ENCODE measurements around the gene CCHCR1. TPM values are rescaled to one million over a fixed set of nuclear protein-coding genes. Genes with fewer than 3 reads are reported as not detected.
"Not testable (repeated sequence)": the region's sequence is repeated elsewhere in the genome, so short reads cannot be mapped to it uniquely, and the experiment has no call there.

The CCHCR1 gene
- total and polyA plus RNA-seq, 2 experiments from 2014 or later, result 19.8 to 46.7 TPM

GRCh38 chr6:31169858-31170599 is 12.4 kb upstream of the CCHCR1 start:
- DNase-seq (ENCODE audit: low spot score); ATAC-seq; H3K9me2 ChIP-seq (ENCODE audit: insufficient read depth); H3K9me3 Mint-ChIP-seq; H3K27me3 ChIP-seq (ENCODE audit: insufficient read depth); H2AFZ ChIP-seq: not testable (repeated sequence)
- peak overlapping the region; percentile 95 for H3K4me3 Mint-ChIP-seq
- peaks cover 22% of the 10 kb centered on the region for H3K36me3 ChIP-seq (ENCODE audit: insufficient read depth)
- peak overlapping the region; percentile 100 for H3K27ac ChIP-seq (ENCODE audit: low read depth)
- peak overlapping the region; percentile 92 for H3K27ac Mint-ChIP-seq
- peaks cover 79% of the 10 kb centered on the region for H3K79me2 ChIP-seq (replicated peaks; ENCODE audit: insufficient read depth)
- TF ChIP-seq POLR2AphosphoS5 (IDR thresholded peaks at IDR 0.05; ENCODE audit: low read depth), result 0 out of 2 replicates have a peak, but pooled peaks have one; percentile 1
- 0 out of 4 replicates have a peak, but pooled peaks of 1 of the 2 experiments have one; percentile 2 for TF ChIP-seq CTCF (conservative IDR thresholded peaks at IDR 0.05; ENCODE audit: low read depth in 2 of 2)
- H3F3A ChIP-seq (replicated peaks; ENCODE audit: low read depth), result peaks cover 38% of the 10 kb centered on the region
- peak overlapping the region; percentile 100 for H3K4me3 ChIP-seq
- peaks cover 57% of the 10 kb centered on the region for H3K4me1 Mint-ChIP-seq
- H3K36me3 Mint-ChIP-seq (ENCODE audit: low read depth), result peaks cover 50% of the 10 kb centered on the region
- H4K20me1 ChIP-seq (replicated peaks; ENCODE audit: insufficient read depth), result peaks cover 53% of the 10 kb centered on the region
- H3K4me1 ChIP-seq (ENCODE audit: insufficient read depth), result peaks cover 57% of the 10 kb centered on the region
- peak overlapping the region; percentile 100 for H3K4me2 ChIP-seq
- H3K27me3 Mint-ChIP-seq (ENCODE audit: insufficient read depth, low read depth, poor library complexity), result peaks cover 34% of the 10 kb centered on the region

- Histone ChIP-seq H3K4me1 (ENCODE audit: insufficient read depth) (peaks cover 49% of the 10 kb centered on the region), H3K36me3 (ENCODE audit: insufficient read depth) (peaks cover 27% of the 10 kb centered on the region), H2AFZ (no peak overlapping the region), H3K4me3 (peak overlapping the region; percentile 100), H3K27me3 (ENCODE audit: insufficient read depth) (no peaks in the 10 kb centered on the region), H3F3A (replicated peaks; ENCODE audit: low read depth) (peaks cover 38% of the 10 kb centered on the region), H4K20me1 (replicated peaks; ENCODE audit: insufficient read depth) (peaks cover 53% of the 10 kb centered on the region), H3K79me2 (replicated peaks; ENCODE audit: insufficient read depth) (peaks cover 75% of the 10 kb centered on the region), H3K9me2 (ENCODE audit: insufficient read depth) (no peaks in the 10 kb centered on the region), H3K27ac (ENCODE audit: low read depth) (peak overlapping the region; percentile 100), H3K4me2 (peak overlapping the region; percentile 100)
- no peak for ATAC-seq
- Mint-ChIP-seq H3K27ac (peak overlapping the region; percentile 92), H3K4me3 (peak overlapping the region; percentile 95), H3K9me3 (no peaks in the 10 kb centered on the region; the same call in 2 of the 3 replicates), H3K36me3 (ENCODE audit: low read depth) (peaks cover 57% of the 10 kb centered on the region), H3K27me3 (ENCODE audit: insufficient read depth, low read depth, poor library complexity) (peaks cover 34% of the 10 kb centered on the region), H3K4me1 (peaks cover 57% of the 10 kb centered on the region)
- no peak for DNase-seq (ENCODE audit: low spot score)
- TF ChIP-seq JUNB (IDR thresholded peaks at IDR 0.05; ENCODE audit: unreplicated experiment) (no peak), ETS1 (IDR thresholded peaks at IDR 0.05) (no peak), ZNF114 (CRISPR knock-in tag; IDR thresholded peaks at IDR 0.05) (no peak), EZH2phosphoT487 (IDR thresholded peaks at IDR 0.05; ENCODE audit: unreplicated experiment) (no peak), ZNF331 (CRISPR knock-in tag; IDR thresholded peaks at IDR 0.05; ENCODE audit: low read depth) (no peak), CREB1 (CRISPR knock-in tag; IDR thresholded peaks at IDR 0.05; ENCODE audit: low read depth) (no peak), REST (IDR thresholded peaks at IDR 0.05; ENCODE audit: unreplicated experiment) (no peak), CTCF (conservative IDR thresholded peaks at IDR 0.05; ENCODE audit: low read depth in 2 of 2) (no peak), POLR2AphosphoS5 (IDR thresholded peaks at IDR 0.05; ENCODE audit: low read depth) (no peak), EZH2 (IDR thresholded peaks at IDR 0.05; ENCODE audit: low read depth, unreplicated experiment) (no peak), NANOG (IDR thresholded peaks at IDR 0.05; ENCODE audit: borderline replicate concordance) (no peak)
Observed at GRCh38 chr6:31169123-31169857, 11.7 kb upstream of the CCHCR1 start.
